LNCAP (cell line): Measurements from ENCODE around the gene POU2F2.

ENCODE experiments used
- TF ChIP-seq, protein P1 (sequence below): fragments of 450-650 bp; IDR thresholded peaks from 2 replicates; pipeline ENCODE4 v1.5.1; 2017; ENCODE audit warnings: mild to moderate bottlenecking

The POU2F2 gene

DNA sequence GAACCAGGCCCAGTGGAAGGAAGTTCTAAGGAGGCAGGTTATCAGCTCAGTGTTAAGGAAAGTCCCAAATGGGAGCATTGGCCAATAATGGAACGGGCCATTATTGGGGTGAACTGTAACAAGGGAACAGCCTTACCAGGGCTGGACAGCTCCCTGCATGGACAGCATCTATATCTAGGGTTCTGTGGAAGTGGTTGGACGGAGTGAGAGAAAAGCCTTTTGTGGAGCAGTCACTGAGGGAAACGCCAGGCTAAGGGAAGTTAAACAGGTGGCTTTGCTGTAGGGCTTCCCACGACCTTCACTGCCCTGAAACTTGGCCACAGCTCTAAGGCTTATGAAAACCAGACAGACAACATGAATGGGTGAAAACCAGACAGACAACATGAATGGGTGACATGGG is 17.0 kb downstream of the POU2F2 start:
- TF ChIP-seq, protein P1, sequence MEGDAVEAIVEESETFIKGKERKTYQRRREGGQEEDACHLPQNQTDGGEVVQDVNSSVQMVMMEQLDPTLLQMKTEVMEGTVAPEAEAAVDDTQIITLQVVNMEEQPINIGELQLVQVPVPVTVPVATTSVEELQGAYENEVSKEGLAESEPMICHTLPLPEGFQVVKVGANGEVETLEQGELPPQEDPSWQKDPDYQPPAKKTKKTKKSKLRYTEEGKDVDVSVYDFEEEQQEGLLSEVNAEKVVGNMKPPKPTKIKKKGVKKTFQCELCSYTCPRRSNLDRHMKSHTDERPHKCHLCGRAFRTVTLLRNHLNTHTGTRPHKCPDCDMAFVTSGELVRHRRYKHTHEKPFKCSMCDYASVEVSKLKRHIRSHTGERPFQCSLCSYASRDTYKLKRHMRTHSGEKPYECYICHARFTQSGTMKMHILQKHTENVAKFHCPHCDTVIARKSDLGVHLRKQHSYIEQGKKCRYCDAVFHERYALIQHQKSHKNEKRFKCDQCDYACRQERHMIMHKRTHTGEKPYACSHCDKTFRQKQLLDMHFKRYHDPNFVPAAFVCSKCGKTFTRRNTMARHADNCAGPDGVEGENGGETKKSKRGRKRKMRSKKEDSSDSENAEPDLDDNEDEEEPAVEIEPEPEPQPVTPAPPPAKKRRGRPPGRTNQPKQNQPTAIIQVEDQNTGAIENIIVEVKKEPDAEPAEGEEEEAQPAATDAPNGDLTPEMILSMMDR, result no peak

DNA sequence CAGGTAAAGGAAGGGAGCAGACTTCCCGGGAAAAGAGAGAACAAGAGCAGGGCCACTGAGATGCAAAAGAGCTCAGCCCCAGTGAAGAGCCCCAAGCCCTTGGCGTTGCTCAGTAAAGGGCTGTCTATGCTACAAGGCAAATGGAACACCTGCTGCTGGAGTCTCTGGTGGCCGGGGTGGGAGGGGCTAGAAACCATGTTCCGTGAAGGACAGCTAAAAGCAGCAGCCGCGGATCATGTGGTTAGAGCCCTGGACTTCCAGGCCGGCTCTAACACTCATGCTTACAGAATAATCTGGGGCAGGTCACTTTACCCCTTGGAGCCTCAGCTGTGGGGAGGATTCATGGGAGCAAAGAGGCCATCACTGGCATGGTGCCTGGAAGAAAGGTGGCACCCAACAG is 17.8 kb downstream of the POU2F2 start:
- TF ChIP-seq, protein P1, result no peak

DNA sequence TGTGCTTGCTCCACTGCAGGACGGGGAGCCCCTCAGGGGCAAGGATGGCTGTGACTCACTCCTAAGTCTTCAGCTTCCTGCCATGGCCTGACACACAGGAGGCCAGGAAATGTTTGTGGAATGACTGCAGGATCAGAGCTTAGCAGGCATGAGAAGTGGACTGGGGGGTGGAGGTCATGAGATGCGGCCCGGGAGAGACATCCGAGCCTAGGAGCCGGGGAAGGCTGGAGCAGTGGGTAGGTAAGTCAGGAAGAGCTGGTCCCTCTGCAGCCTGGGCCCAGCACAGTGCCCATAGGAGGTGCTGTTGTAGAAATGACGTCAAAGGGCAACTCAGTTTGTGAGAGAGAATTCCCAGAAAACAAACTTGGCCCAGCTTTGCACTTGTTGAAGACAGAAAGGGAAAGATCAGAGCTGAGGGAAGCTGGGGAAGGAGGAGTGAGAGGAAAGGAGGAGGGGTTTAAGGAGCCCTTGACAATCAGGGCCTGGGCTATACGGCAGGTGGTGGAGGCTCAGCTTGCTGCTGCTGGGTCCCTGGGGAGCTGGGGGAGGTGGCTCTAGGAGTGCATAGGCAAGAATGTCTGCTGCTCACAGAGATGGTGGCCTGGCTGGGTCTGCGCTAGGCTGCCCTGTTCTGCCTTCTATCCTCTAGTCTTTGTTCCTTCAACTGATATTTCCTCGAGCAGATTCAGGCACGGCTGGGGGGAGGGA is 18.5 kb downstream of the POU2F2 start:
- TF ChIP-seq, protein P1, result no peak

DNA sequence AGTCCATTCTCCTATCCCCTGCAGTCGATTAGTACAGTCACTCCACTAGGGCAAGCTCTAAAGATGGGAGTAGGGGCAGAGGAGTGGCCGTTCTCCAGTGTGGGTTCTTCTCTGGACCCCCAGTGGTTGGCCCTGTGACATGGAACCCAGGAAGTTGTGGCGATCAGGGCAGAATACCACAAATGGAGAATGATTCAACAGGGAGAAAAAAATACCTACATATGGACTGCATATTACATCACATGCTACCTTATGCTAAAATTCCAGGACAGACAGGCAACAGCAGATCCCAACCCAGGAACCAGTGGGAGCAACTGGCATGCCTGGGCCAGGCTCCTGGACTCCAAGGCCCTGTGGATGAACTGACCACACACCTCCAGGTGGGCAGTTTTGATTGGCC is 20.4 kb downstream of the POU2F2 start:
- TF ChIP-seq, protein P1, result no peak

DNA sequence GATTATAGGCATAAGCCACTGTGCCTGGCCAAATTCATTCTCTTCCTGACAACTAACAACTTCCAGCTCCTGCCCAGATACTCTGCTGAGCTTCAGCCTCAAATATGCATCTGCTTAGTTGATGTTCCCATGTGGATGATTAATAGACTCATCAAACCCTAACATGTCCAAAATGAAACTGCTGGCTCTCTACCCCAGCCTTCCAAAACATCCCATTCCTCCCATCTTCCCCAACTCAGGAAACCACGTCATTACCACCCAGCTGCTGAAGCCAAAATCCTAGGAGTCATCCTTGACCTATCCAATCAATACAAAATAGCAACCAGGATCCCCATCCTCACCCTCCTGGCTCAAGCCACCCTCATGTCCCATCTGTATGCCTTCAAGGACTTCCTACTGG is 20.9 kb downstream of the POU2F2 start:
- TF ChIP-seq, protein P1, result no peak

DNA sequence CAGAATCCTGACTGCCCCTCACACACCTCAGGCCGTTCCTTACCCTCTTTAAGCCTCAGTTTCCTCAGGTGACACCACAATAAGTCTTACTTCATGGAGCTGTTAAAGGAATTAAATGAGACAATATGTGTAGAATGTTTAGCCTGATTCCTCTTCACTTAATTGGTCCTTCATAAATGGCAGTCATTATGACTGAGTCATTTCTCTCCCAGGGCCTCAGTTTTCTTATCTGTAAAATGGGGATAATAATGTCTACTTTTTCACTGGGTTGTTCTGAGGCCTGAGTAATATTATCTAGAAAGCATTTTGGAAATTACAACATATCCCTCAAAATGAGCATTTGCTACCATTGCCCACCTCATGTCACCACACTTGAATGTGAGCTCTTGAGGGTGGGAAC is 21.6 kb downstream of the POU2F2 start:
- TF ChIP-seq, protein P1, result no peak

DNA sequence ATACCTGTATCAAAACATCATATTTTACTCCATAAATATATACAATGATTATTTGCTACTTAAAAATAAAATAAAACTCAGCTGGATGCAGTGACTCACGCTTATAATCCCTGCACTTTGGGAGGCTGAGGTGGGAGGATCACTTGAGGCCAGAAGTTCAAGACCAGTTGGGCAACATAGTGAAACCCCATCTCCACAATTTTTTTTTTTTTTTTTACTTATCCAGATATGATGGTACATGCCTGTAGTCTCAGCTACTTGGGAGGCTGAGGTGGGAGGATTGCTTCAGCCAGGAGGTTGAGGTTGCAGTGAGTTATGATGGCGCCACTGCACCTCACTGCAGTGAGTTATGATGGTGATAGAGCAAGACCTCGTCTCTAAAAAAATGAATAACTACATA is 22.4 kb downstream of the POU2F2 start:
- TF ChIP-seq, protein P1, result no peak
